ENCODE measurements around the gene KDM6A. TPM values are rescaled to one million over a fixed set of nuclear protein-coding genes. Genes with fewer than 3 reads are reported as not detected.
A peak's percentile ranks its signal among the peaks of the same experiment; 100 is the strongest.

Gene KDM6A
- total RNA-seq, 1 donor from 2014 or later = 9.4 TPM

- H3K4me3 ChIP-seq = peak overlapping the region; percentile 11
- no peak overlapping the region for H3K27ac ChIP-seq (replicated peaks)
- no peak for TF ChIP-seq CTCF (IDR thresholded peaks at IDR 0.05; ENCODE audit: borderline replicate concordance)
- no peak for DNase-seq
- intact Hi-C loops (cut with micrococcal nuclease) = no loop called here
- H3K36me3 ChIP-seq = no peaks in the 10 kb centered on the region
- no peaks in the 10 kb centered on the region for H3K9me3 ChIP-seq (replicated peaks)
- no peaks in the 10 kb centered on the region for H3K27me3 ChIP-seq (ENCODE audit: low read depth)
- peaks cover 44% of the 10 kb centered on the region for H3K4me1 ChIP-seq
Observed at GRCh38 chrX:44915361-44915868, 42.4 kb downstream of the KDM6A start.

- peaks cover 52% of the 10 kb centered on the region for H3K4me1 ChIP-seq
Observed at GRCh38 chrX:44918722-44919121, 45.7 kb downstream of the KDM6A start.

GRCh38 chrX:44922980-44923379 lies 50.0 kb downstream of the KDM6A start:
- intact Hi-C loops (cut with micrococcal nuclease) = no loop called here
- no peaks in the 10 kb centered on the region for H3K27me3 ChIP-seq (ENCODE audit: low read depth)
- no peak overlapping the region for H3K4me3 ChIP-seq
- no peak overlapping the region for H3K27ac ChIP-seq (replicated peaks)
- H3K4me1 ChIP-seq = peaks cover 34% of the 10 kb centered on the region
- no peaks in the 10 kb centered on the region for H3K9me3 ChIP-seq (replicated peaks)
- no peak for DNase-seq
- H3K36me3 ChIP-seq = no peaks in the 10 kb centered on the region
- TF ChIP-seq CTCF (IDR thresholded peaks at IDR 0.05; ENCODE audit: borderline replicate concordance) = no peak

More at GRCh38 chrX:44918722-44919121, 45.7 kb downstream of the KDM6A start:
- no peak for TF ChIP-seq CTCF (IDR thresholded peaks at IDR 0.05; ENCODE audit: borderline replicate concordance)
- Histone ChIP-seq H3K9me3 (replicated peaks) (no peaks in the 10 kb centered on the region), H3K4me3 (no peak overlapping the region), H3K27ac (replicated peaks) (no peak overlapping the region), H3K36me3 (no peaks in the 10 kb centered on the region), H3K27me3 (ENCODE audit: low read depth) (no peaks in the 10 kb centered on the region)
- intact Hi-C loops (cut with micrococcal nuclease) = no loop called here
- DNase-seq = no peak

GRCh38 chrX:44927398-44927797 lies 54.4 kb downstream of the KDM6A start:
- no peaks in the 10 kb centered on the region for H3K36me3 ChIP-seq
- H3K4me1 ChIP-seq = peaks cover 20% of the 10 kb centered on the region
- no peaks in the 10 kb centered on the region for H3K27me3 ChIP-seq (ENCODE audit: low read depth)
- no peak overlapping the region for H3K4me3 ChIP-seq
- TF ChIP-seq CTCF (IDR thresholded peaks at IDR 0.05; ENCODE audit: borderline replicate concordance) = no peak
- no peaks in the 10 kb centered on the region for H3K9me3 ChIP-seq (replicated peaks)
- no peak overlapping the region for H3K27ac ChIP-seq (replicated peaks)
- no peak for DNase-seq
- intact Hi-C loops (cut with micrococcal nuclease) = no loop called here

GRCh38 chrX:44931441-44931973 lies 58.5 kb downstream of the KDM6A start:
- DNase-seq = no peak
- Histone ChIP-seq H3K27me3 (ENCODE audit: low read depth) (no peaks in the 10 kb centered on the region), H3K27ac (replicated peaks) (no peak overlapping the region), H3K4me3 (no peak overlapping the region), H3K36me3 (no peaks in the 10 kb centered on the region), H3K4me1 (peaks cover 35% of the 10 kb centered on the region), H3K9me3 (replicated peaks) (no peaks in the 10 kb centered on the region)
- TF ChIP-seq CTCF (IDR thresholded peaks at IDR 0.05; ENCODE audit: borderline replicate concordance) = no peak
- intact Hi-C loops (cut with micrococcal nuclease) = no loop called here
